Measurements from ENCODE around the gene OVAAL. TPM values are rescaled to one million over a fixed set of nuclear protein-coding genes. Genes with fewer than 3 reads are reported as not detected.

The OVAAL gene
- total RNA-seq, 3 donors from 2014 or later (not counting 1 experiment from before 2014, with no cell fraction given), result not detected

DNA sequence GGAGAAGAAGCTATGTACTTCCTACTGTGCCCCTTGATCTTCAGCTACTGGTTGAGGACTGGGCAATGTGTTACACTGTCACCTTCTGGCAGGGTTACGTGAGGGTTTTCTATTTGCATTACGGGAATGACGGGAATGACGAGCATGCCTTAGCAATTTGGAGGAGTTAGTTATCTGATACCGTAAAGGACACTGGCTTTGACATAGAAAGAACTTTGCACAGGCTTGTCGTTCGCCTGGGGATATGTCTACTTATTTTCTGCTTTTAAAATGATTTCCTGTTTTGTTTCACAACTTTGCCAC lies 36.6 kb upstream of the OVAAL start:
- Histone ChIP-seq H3K27ac (ENCODE audit: low read length) (no peak overlapping the region), H3K9me3 (ENCODE audit: control insufficient read depth, insufficient read depth, low read length) (no peaks in the 10 kb centered on the region), H3K36me3 (ENCODE audit: control insufficient read depth, insufficient read depth, low read length) (no peaks in the 10 kb centered on the region), H3K4me1 (ENCODE audit: control insufficient read depth, insufficient read depth, low read length) (peaks cover 3% of the 10 kb centered on the region), H3K27me3 (ENCODE audit: control insufficient read depth, insufficient read depth, low read length) (no peaks in the 10 kb centered on the region), H3K4me3 (ENCODE audit: low read length) (no peak overlapping the region)
- Mint-ChIP-seq H3K27ac (no peak overlapping the region), H3K27me3 (ENCODE audit: low read depth in 2 of 2) (peaks cover 0 to 10% of the 10 kb centered on the region in 2 donors), H3K4me1 (peaks cover 0 to 4% of the 10 kb centered on the region in 2 donors), H3K9me3 (no peaks in the 10 kb centered on the region), H3K4me3 (no peak overlapping the region), H3K36me3 (no peaks in the 10 kb centered on the region)
- intact Hi-C loops (cut with micrococcal nuclease), result no loop called here
- TF ChIP-seq, protein P1, sequence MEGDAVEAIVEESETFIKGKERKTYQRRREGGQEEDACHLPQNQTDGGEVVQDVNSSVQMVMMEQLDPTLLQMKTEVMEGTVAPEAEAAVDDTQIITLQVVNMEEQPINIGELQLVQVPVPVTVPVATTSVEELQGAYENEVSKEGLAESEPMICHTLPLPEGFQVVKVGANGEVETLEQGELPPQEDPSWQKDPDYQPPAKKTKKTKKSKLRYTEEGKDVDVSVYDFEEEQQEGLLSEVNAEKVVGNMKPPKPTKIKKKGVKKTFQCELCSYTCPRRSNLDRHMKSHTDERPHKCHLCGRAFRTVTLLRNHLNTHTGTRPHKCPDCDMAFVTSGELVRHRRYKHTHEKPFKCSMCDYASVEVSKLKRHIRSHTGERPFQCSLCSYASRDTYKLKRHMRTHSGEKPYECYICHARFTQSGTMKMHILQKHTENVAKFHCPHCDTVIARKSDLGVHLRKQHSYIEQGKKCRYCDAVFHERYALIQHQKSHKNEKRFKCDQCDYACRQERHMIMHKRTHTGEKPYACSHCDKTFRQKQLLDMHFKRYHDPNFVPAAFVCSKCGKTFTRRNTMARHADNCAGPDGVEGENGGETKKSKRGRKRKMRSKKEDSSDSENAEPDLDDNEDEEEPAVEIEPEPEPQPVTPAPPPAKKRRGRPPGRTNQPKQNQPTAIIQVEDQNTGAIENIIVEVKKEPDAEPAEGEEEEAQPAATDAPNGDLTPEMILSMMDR (IDR thresholded peaks at IDR 0.05), result no peak
- 95% methylated on average over 7 of the region's 7 CpGs for WGBS (ENCODE audit: insufficient coverage)
- DNase-seq, result no peak
- ATAC-seq, result no peak

DNA sequence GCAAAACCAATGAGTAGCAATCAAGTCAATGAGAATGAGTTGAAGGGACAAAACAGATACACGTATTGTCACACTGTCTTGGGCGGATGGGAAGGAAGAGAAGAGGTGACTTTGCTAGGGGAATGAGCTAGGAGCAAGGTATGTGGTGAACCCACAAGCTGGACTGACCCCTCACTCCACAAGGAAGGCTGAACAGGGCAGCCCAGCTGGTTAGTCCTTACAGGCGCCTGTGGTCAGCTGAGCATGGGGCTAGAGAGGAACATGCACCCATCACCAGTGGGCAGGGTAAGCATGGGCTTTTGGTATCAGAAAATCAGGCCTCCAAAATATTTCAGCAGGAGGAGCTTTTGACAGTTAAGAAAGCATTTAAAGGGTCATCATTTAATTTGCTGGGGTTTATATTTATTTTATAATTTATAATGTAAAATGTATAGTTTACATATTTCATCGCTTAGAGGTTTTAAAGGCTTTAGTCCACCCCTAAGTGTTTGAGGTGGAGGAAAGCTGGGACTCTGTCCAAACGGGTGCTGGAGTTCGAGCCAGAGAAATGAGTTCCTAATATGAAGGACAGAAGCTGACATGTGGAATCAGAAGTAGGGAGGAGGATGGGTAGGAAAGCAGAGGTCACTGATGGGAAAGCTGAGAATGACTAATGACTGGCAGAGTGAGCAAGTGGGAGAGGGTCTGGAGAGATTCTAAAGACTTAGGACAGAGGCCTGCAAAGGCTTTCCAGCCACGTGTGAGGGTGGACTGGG lies 34.4 kb upstream of the OVAAL start:
- Histone ChIP-seq H3K4me1 (ENCODE audit: control insufficient read depth, insufficient read depth, low read length) (peaks cover 3% of the 10 kb centered on the region), H3K27ac (ENCODE audit: low read length) (no peak overlapping the region), H3K9me3 (ENCODE audit: control insufficient read depth, insufficient read depth, low read length) (no peaks in the 10 kb centered on the region), H3K4me3 (ENCODE audit: low read length) (no peak overlapping the region), H3K27me3 (ENCODE audit: control insufficient read depth, insufficient read depth, low read length) (no peaks in the 10 kb centered on the region), H3K36me3 (ENCODE audit: control insufficient read depth, insufficient read depth, low read length) (no peaks in the 10 kb centered on the region)
- H3K4me1 Mint-ChIP-seq, result peaks cover 0 to 4% of the 10 kb centered on the region in 2 donors
- no peak for ATAC-seq
- H3K27me3 Mint-ChIP-seq (ENCODE audit: low read depth in 2 of 2), result peaks cover 0 to 9% of the 10 kb centered on the region in 2 donors
- H3K36me3 Mint-ChIP-seq, result no peaks in the 10 kb centered on the region
- 88% methylated on average over 7 of the region's 7 CpGs for WGBS (ENCODE audit: insufficient coverage)
- H3K27ac Mint-ChIP-seq, result no peak overlapping the region
- TF ChIP-seq, protein P1 (IDR thresholded peaks at IDR 0.05), result no peak
- intact Hi-C loops (cut with micrococcal nuclease), result no loop called here
- DNase-seq, result no peak
- H3K9me3 Mint-ChIP-seq, result no peaks in the 10 kb centered on the region
- H3K4me3 Mint-ChIP-seq, result no peak overlapping the region

DNA sequence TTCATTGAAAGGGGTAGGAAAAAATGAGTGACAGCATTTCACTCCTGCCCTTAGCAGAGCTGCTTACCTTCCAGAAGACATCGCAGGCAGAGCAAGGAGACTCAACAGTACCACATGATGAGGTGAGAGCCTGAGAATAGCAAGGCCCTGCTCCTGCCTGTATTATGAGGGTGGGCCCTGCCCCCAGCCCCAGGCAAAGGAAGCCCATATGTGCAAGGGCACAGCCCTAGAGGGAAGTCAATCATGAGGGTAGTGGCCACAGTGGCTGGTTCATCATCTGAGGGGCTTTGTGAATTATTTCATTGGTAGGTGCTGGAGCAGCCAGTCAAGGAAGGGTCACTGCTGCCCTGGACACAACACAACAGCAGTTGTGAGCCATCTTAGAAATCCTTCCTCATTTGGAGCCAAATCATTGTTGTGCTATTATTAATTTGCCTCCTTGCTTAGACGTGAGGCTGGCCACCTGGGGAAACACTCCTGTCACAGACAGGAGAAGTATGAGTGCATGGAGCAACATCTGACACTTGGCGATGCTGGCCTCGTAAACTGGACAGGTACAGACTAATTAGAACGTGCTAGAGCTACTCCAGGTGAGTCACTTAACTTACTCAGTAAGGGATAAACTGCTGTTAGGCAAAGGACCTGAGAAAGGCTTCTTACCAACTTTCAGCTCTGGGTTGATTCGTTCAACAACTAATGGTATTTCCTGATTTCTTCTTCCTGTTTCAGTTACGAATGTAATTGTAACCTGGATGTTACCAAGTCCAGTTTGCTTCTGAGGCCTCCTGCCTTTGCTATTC lies 33.6 kb upstream of the OVAAL start:
- Mint-ChIP-seq H3K36me3 (no peaks in the 10 kb centered on the region), H3K4me3 (no peak overlapping the region), H3K9me3 (no peaks in the 10 kb centered on the region), H3K27ac (no peak overlapping the region), H3K27me3 (ENCODE audit: low read depth in 2 of 2) (peaks cover 3% of the 10 kb centered on the region in 2 donors), H3K4me1 (peaks cover 0 to 4% of the 10 kb centered on the region in 2 donors)
- WGBS (ENCODE audit: insufficient coverage), result 60% methylated on average over 7 of the region's 7 CpGs
- intact Hi-C loops (cut with micrococcal nuclease), result no loop called here
- DNase-seq, result no peak
- no peak overlapping the region for H3K27ac ChIP-seq (ENCODE audit: low read length)
- H3K9me3 ChIP-seq (ENCODE audit: control insufficient read depth, insufficient read depth, low read length), result no peaks in the 10 kb centered on the region
- H3K36me3 ChIP-seq (ENCODE audit: control insufficient read depth, insufficient read depth, low read length), result no peaks in the 10 kb centered on the region
- H3K27me3 ChIP-seq (ENCODE audit: control insufficient read depth, insufficient read depth, low read length), result no peaks in the 10 kb centered on the region
- peaks cover 3% of the 10 kb centered on the region for H3K4me1 ChIP-seq (ENCODE audit: control insufficient read depth, insufficient read depth, low read length)
- TF ChIP-seq, protein P1 (IDR thresholded peaks at IDR 0.05), result no peak
- ATAC-seq, result no peak
- H3K4me3 ChIP-seq (ENCODE audit: low read length), result no peak overlapping the region

Data from natural killer cell (primary cell).